ENCODE data around the gene UPP2.

The UPP2 gene

GRCh38 chr2:158112992-158113391 lies 11.3 kb downstream of the UPP2 start:
- DNase-seq, result no peak

- DNase-seq, result no peak
Observed at GRCh38 chr2:158113741-158114295, 12.1 kb downstream of the UPP2 start.

GRCh38 chr2:158114516-158114915 lies 12.8 kb downstream of the UPP2 start:
- no peak for DNase-seq

GRCh38 chr2:158115202-158115767 lies 13.6 kb downstream of the UPP2 start:
- DNase-seq, result no peak

- no peak for DNase-seq
Observed at GRCh38 chr2:158116936-158117335, 15.3 kb downstream of the UPP2 start.

GRCh38 chr2:158120102-158120501 lies 18.4 kb downstream of the UPP2 start:
- no peak for DNase-seq

GRCh38 chr2:158120664-158121641 lies 19.3 kb downstream of the UPP2 start:
- no peak for DNase-seq

- DNase-seq, result no peak
Observed at GRCh38 chr2:158124896-158125295, 23.2 kb downstream of the UPP2 start.

GRCh38 chr2:158125756-158126498 lies 24.3 kb downstream of the UPP2 start:
- no peak for DNase-seq

- no peak for DNase-seq
Observed at GRCh38 chr2:158127380-158127804, 25.7 kb downstream of the UPP2 start.

- no peak for DNase-seq
Observed at GRCh38 chr2:158128168-158128973, 26.7 kb downstream of the UPP2 start.

GRCh38 chr2:158129037-158129436 lies 27.4 kb downstream of the UPP2 start:
- DNase-seq, result no peak

- DNase-seq, result no peak
Observed at GRCh38 chr2:158130832-158131473, 29.3 kb downstream of the UPP2 start.

GRCh38 chr2:158131483-158131912 lies 29.8 kb downstream of the UPP2 start:
- no peak for DNase-seq

GRCh38 chr2:158131919-158132566 lies 30.4 kb downstream of the UPP2 start:
- DNase-seq, result no peak

- DNase-seq, result no peak
Observed at GRCh38 chr2:158134055-158134454, 32.4 kb downstream of the UPP2 start.

- no peak for DNase-seq
Observed at GRCh38 chr2:158134655-158135054, 33.0 kb downstream of the UPP2 start.

GRCh38 chr2:158135096-158135495 lies 33.4 kb downstream of the UPP2 start:
- no peak for DNase-seq

GRCh38 chr2:158138255-158138654 lies 36.6 kb downstream of the UPP2 start:
- DNase-seq, result no peak

- DNase-seq, result no peak
Observed at GRCh38 chr2:158140201-158140600, 38.5 kb downstream of the UPP2 start.

GRCh38 chr2:158142165-158142564 lies 40.5 kb downstream of the UPP2 start:
- no peak for DNase-seq
